Caco-2 (cell line): ENCODE measurements around the gene ABCC1. TPM values are rescaled to one million over a fixed set of nuclear protein-coding genes. Genes with fewer than 3 reads are reported as not detected.

Experiments used
- BruUV-seq: library from RNA; stranded (reverse); fragments of 400-500 nt; replicated peaks from 2 replicates; lab custom pipeline; 2021; lab: Mats Ljungman, UMichigan
- CTCF ChIA-PET: fragments of 300-600 bp; sonication (Branson Sonifier 250); formaldehyde crosslinking; loops from one replicate; lab custom pipeline; 2022; ENCODE audit warnings: antibody characterized with exemption; lab: Charles Lee
- POLR2A ChIA-PET: fragments of 300-600 bp; sonication (Branson Sonifier 250); formaldehyde crosslinking; loops from one replicate; lab custom pipeline; 2022; ENCODE audit warnings: antibody characterized with exemption; lab: Charles Lee
- DNase-seq, 2 experiments: peaks; one replicate each; pipeline versions ENCODE4 v3.0.0 to v3.0.0-alpha.2; 2020 to 2022
- H3K27me3 ChIP-seq: replicated peaks from 2 replicates; pipeline ENCODE4 v1.6.0; 2011; ENCODE audit warnings: low read length; ENCODE audit not compliant: control insufficient read depth, insufficient read depth
- H3K36me3 ChIP-seq: 2 replicates; pipeline ENCODE4 v1.5.1; 2011; ENCODE audit warnings: low read length; ENCODE audit not compliant: control insufficient read depth, insufficient read depth
- H3K4me1 ChIP-seq: fragments of 250-450 bp; sonication (Bioruptor Pico); 2 replicates; pipeline ENCODE4 v1.5.1; 2020; ENCODE audit warnings: mild to moderate bottlenecking
- H3K4me3 ChIP-seq: 2 replicates; pipeline ENCODE4 v1.5.1; 2011; ENCODE audit warnings: low read depth, mild to moderate bottlenecking, control low read depth, low read length
- H3K9me3 ChIP-seq: fragments of 250-450 bp; sonication (Bioruptor Pico); 2 replicates; pipeline ENCODE4 v1.5.1; 2020; ENCODE audit warnings: mild to moderate bottlenecking, moderate library complexity
- H3K27ac Mint-ChIP-seq: one replicate; pipeline ENCODE4 v1.8.0; 2022; ENCODE audit warnings: mixed read lengths; ENCODE audit not compliant: unreplicated experiment
- H3K27me3 Mint-ChIP-seq: one replicate; pipeline ENCODE4 v1.8.0; 2022; ENCODE audit warnings: mixed read lengths; ENCODE audit not compliant: insufficient read depth, unreplicated experiment
- H3K36me3 Mint-ChIP-seq: one replicate; pipeline ENCODE4 v1.8.0; 2022; ENCODE audit warnings: mild to moderate bottlenecking, mixed read lengths; ENCODE audit not compliant: insufficient read depth, unreplicated experiment
- H3K4me1 Mint-ChIP-seq: one replicate; pipeline ENCODE4 v1.8.0; 2022; ENCODE audit warnings: low read depth, mixed read lengths; ENCODE audit not compliant: unreplicated experiment
- H3K4me3 Mint-ChIP-seq: one replicate; pipeline ENCODE4 v1.8.0; 2022; ENCODE audit warnings: mild to moderate bottlenecking, moderate library complexity, mixed read lengths; ENCODE audit not compliant: unreplicated experiment
- H3K9me3 Mint-ChIP-seq: one replicate; pipeline ENCODE4 v1.8.0; 2022; ENCODE audit warnings: mixed read lengths; ENCODE audit not compliant: unreplicated experiment
- intact Hi-C: fragments of 100-400 bp; cut with micrococcal nuclease; formaldehyde crosslinking; loops from one replicate; pipeline ENCODE4 v1.10.0; 2022; ENCODE audit not compliant: unreplicated experiment
- total RNA-seq: library from RNA; stranded (reverse); gene quantifications from 2 replicates; pipeline ENCODE4 v1.2.3, GENCODE V29; 2022
- TF ChIP-seq, protein P1 (sequence below), 2 experiments: fragments of 200-600 bp in 1 of 2; IDR thresholded peaks; 1 replicate in 1 of 2; 2 replicates in 1 of 2; pipeline versions ENCODE4 v1.5.1 to v1.8.0; 2011 to 2022; ENCODE audit warnings: antibody characterized with exemption in 1 of 2, control low read depth in 1 of 2, inconsistent platforms in 1 of 2, low read depth in 1 of 2, low read length in 1 of 2, mild to moderate bottlenecking in 1 of 2, moderate library complexity in 1 of 2; ENCODE audit not compliant: insufficient read depth in 1 of 2, severe bottlenecking in 1 of 2, unreplicated experiment in 1 of 2

Gene ABCC1
- total RNA-seq, 1 experiment from 2014 or later: 22.3 TPM

DNA sequence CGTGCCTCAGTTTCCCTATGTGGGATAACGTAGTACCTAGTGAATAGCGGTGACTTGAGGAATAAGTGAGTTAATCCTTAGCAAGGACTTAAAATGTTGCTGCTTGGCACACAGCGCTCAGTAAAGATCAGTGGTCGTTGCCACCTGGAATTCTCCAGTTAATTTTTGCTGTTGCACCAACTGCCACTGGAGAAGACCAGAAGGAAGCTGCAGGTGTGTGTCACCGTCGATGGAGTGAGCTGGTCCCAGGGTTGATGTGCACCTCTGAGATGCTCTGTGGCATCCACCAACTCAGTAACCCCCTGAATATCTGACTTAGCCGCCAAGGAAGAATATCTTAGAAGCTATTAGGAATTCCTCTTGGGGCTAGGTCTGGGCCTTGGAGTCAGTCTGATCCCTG is 4.1 kb downstream of the ABCC1 start:
- Mint-ChIP-seq H3K27ac (no peak overlapping the region), H3K9me3 (no peaks in the 10 kb centered on the region), H3K4me1 (peaks cover 6% of the 10 kb centered on the region), H3K27me3 (no peaks in the 10 kb centered on the region), H3K4me3 (no peak overlapping the region), H3K36me3 (peaks cover 6% of the 10 kb centered on the region)
- H3K4me3 ChIP-seq: no peak overlapping the region
- no peaks in the 10 kb centered on the region for H3K36me3 ChIP-seq
- TF ChIP-seq, protein P1, sequence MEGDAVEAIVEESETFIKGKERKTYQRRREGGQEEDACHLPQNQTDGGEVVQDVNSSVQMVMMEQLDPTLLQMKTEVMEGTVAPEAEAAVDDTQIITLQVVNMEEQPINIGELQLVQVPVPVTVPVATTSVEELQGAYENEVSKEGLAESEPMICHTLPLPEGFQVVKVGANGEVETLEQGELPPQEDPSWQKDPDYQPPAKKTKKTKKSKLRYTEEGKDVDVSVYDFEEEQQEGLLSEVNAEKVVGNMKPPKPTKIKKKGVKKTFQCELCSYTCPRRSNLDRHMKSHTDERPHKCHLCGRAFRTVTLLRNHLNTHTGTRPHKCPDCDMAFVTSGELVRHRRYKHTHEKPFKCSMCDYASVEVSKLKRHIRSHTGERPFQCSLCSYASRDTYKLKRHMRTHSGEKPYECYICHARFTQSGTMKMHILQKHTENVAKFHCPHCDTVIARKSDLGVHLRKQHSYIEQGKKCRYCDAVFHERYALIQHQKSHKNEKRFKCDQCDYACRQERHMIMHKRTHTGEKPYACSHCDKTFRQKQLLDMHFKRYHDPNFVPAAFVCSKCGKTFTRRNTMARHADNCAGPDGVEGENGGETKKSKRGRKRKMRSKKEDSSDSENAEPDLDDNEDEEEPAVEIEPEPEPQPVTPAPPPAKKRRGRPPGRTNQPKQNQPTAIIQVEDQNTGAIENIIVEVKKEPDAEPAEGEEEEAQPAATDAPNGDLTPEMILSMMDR (IDR thresholded peaks at IDR 0.05; ENCODE audit: insufficient read depth in 1 of 2, low read depth in 1 of 2, low read length in 1 of 2, severe bottlenecking in 1 of 2, unreplicated experiment in 1 of 2): no peak
- POLR2A ChIA-PET: no interaction called here
- no peaks in the 10 kb centered on the region for H3K9me3 ChIP-seq
- CTCF ChIA-PET: no interaction called here
- BruUV-seq: no TSS peak
- H3K4me1 ChIP-seq: peaks cover 6% of the 10 kb centered on the region; the same call in 1 of the 2 replicates
- intact Hi-C loops: no loop called here
- DNase-seq: no peak
- no peaks in the 10 kb centered on the region for H3K27me3 ChIP-seq

DNA sequence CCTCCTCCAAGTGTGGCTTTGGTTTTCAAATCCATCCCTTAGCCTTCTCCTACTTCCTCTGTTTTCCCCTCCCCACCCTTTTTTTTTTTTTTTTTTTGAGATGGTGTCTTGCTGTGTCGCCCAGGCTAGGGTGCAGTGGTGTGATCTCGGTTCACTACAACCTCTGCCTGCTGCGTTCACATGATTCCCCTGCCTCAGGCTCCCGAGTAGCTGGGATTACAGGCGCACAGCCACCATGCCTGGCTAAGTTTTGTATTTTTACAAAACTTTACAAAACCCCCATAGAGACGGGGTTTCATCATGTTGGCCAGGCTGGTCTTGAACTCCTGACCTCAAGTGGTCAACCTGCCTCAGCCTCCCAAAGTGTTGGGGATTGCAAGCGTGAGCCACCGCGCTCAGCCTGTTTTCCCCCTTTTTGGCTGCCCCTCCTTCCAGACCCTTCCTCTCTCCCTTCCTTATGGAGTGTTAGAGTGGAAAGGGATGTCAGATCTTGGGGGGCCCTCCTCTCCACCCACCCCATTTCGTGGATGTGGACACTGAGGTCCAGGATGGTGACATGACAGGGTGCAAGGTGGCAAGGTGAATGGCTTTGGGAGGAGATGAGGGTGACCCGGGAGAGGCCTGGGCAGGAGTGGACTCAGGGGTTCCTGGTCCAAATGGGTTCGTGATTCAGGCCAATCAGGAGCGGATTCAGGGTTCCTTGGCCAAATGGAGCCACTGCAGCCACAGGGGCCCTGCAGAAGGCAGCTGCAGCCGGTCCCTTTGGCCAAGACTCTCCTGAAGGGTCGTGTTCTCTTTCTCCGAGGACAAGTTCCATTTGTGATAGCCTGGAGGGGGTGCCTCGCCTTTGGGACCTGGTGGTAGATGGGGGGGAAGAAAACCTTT is 4.8 kb downstream of the ABCC1 start:
- Histone ChIP-seq H3K27me3 (no peaks in the 10 kb centered on the region), H3K4me3 (no peak overlapping the region), H3K4me1 (peaks cover 6% of the 10 kb centered on the region; the same call in 1 of the 2 replicates), H3K9me3 (no peaks in the 10 kb centered on the region), H3K36me3 (no peaks in the 10 kb centered on the region)
- peaks cover 6% of the 10 kb centered on the region for H3K4me1 Mint-ChIP-seq
- H3K27ac Mint-ChIP-seq: no peak overlapping the region
- TF ChIP-seq, protein P1 (IDR thresholded peaks at IDR 0.05; ENCODE audit: insufficient read depth in 1 of 2, low read depth in 1 of 2, low read length in 1 of 2, severe bottlenecking in 1 of 2, unreplicated experiment in 1 of 2): no peak
- intact Hi-C loops: no loop called here
- H3K36me3 Mint-ChIP-seq: peaks cover 6% of the 10 kb centered on the region
- no peak for DNase-seq
- BruUV-seq: no TSS peak
- ChIA-PET CTCF (no interaction called here), POLR2A (no interaction called here)
- H3K27me3 Mint-ChIP-seq: no peaks in the 10 kb centered on the region
- H3K4me3 Mint-ChIP-seq: no peak overlapping the region
- H3K9me3 Mint-ChIP-seq: no peaks in the 10 kb centered on the region

DNA sequence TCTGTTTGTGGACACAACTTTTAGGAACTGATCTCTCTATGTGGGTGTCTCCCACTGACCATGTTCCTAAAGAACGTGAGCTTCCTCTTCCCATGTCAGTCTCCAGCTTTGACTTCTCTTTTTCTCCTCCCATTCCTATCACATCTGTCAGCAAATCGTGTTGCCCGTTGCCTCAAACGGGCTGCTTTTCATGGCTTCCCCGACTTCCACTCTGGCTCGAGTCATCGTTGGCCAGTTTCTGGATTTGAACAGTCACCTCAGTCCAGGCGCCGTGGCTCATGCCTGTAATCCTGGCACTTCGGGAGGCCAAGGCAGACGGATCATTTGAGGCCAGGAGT is 5.4 kb downstream of the ABCC1 start:
- no peak for DNase-seq
- intact Hi-C loops: no loop called here
- ChIA-PET POLR2A (no interaction called here), CTCF (interaction anchor here (0.5 kb wide), 1 partner anchor 198 kb away, joined by 5 read pairs; no protein-coding TSS in a partner anchor)
- H3K27ac Mint-ChIP-seq: no peak overlapping the region
- H3K4me1 Mint-ChIP-seq: peaks cover 6% of the 10 kb centered on the region
- no peak overlapping the region for H3K4me3 Mint-ChIP-seq
- no peaks in the 10 kb centered on the region for H3K9me3 ChIP-seq
- no peaks in the 10 kb centered on the region for H3K27me3 Mint-ChIP-seq
- H3K9me3 Mint-ChIP-seq: no peaks in the 10 kb centered on the region
- no peaks in the 10 kb centered on the region for H3K27me3 ChIP-seq
- BruUV-seq: no TSS peak
- H3K36me3 Mint-ChIP-seq: peaks cover 6% of the 10 kb centered on the region
- TF ChIP-seq, protein P1 (IDR thresholded peaks at IDR 0.05; ENCODE audit: insufficient read depth in 1 of 2, low read depth in 1 of 2, low read length in 1 of 2, severe bottlenecking in 1 of 2, unreplicated experiment in 1 of 2): no peak
- peaks cover 6% of the 10 kb centered on the region; the same call in 1 of the 2 replicates for H3K4me1 ChIP-seq
- no peaks in the 10 kb centered on the region for H3K36me3 ChIP-seq
- H3K4me3 ChIP-seq: no peak overlapping the region
